GM10847 (cell line): Measurements from ENCODE around the gene EARS2.

ENCODE experiments used
- POLR2A ChIP-seq: IDR thresholded peaks from 2 replicates; pipeline ENCODE4 v1.6.1; 2011; ENCODE audit not compliant: insufficient read length; ENCODE audit errors: extremely low read depth

The EARS2 gene

DNA sequence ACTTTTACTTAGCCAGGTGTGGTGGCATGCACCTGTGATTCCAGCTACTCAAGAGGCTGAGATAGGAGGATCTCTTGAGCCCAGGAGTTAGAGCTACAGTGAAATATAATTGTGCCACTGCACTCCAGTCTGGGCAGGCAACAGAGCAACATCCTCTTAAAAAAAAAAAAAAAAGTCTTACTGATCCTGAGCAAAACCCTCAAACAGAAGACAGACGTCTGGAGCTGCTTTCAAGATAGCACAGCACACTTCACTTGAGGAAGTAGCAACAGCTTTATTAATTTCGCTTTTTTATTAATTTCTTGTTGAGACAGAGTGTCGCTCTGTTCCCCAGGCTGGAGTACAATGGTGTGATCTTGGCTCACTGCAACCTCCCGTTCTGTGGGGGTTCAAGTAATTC, 36.6 kb downstream of the EARS2 start:
- no peak for TF ChIP-seq POLR2A

DNA sequence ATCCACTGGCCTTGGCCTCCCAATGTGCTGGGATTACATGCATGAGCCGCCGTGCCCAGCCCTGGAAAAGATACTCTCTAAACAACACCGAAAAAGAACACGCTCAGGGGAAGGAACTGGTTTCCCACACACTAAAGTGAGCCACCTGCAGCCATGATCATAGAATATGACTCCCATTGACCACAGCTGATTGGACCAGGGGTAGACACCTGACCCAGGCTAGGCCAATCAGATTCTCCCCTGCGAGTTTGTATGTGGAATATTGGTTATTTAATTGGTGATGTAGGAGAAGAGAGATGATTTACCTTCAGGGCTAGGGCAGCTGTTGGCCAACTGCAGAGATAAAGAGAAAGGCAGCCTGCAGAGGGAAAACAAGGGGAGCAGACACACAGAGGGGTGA, 37.9 kb downstream of the EARS2 start:
- no peak for TF ChIP-seq POLR2A

DNA sequence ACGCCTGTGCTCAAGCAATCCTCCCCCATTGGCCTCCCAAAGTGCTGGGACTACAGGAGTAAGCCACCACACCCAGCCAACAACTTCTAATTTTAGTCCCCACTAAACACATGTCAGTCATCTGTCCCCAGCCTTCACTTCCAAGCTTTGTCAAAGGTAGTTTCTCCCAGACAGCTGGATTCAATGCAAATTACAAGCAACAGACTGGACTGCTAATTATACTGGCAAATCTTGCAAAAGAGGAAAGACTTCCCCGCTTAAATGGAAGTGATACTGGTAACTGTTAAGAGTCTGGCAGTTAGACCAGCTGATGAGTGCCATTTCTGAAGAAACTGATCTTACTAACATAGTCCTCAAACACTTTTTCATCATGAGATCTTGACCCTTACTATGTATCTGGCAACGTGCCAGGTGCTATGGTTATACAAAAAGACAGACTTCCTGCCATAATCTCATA, 38.7 kb downstream of the EARS2 start:
- TF ChIP-seq POLR2A = no peak

DNA sequence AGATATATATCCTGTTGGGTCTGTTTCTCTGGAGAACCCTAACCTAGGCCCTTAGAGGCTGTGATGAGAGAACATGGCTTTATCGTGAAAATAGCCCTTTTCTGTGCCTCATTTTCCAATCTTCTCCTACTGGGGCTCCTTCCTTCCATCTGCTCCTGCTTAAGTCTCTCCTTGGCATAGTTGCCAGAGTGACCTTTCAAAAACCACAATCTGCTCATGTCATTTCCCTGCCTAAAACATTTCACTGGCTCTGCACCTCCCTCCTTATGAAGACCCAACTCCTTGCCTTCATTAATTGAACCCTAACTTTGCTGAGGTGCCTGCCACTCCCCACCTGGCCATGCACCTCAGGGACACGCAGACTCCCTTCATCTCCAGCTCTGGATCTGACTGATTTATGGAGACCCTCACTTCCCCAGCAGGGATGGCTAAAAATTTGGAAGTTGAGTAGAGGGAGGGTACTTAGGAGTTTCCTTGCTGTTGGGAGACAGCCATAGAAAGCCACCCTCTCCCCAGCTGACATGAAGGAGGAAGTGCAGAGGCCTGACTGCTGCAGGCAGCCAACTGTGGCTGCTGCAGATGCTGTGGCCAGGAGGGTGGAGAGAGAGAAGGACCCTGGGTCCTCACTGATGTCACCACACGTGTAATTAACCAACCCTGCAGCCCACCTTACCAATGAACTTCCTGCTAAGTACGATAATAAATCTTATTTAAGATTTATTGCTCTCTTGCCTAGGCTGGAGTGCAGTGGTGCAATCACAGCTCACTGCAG, 40.6 kb downstream of the EARS2 start:
- TF ChIP-seq POLR2A = no peak

DNA sequence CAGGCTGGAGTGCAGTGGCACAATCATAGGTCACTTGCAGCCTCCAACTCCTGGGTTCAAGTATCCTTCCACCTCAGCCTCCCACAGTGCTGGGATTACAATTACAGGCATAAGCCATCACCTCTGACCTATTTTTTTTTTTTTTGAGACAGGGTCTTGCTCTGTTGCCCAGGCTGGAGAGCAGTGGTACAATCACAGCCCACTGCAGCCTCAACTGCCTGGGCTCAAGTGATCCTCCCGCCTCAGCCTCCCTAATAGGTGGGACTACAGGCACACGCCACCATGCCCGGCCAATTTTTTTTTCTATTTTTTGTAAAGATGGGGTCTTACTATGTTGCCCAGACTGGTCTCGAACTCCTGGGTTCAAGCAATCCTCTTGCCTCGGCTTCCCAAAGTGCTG, 41.3 kb downstream of the EARS2 start:
- TF ChIP-seq POLR2A = no peak

DNA sequence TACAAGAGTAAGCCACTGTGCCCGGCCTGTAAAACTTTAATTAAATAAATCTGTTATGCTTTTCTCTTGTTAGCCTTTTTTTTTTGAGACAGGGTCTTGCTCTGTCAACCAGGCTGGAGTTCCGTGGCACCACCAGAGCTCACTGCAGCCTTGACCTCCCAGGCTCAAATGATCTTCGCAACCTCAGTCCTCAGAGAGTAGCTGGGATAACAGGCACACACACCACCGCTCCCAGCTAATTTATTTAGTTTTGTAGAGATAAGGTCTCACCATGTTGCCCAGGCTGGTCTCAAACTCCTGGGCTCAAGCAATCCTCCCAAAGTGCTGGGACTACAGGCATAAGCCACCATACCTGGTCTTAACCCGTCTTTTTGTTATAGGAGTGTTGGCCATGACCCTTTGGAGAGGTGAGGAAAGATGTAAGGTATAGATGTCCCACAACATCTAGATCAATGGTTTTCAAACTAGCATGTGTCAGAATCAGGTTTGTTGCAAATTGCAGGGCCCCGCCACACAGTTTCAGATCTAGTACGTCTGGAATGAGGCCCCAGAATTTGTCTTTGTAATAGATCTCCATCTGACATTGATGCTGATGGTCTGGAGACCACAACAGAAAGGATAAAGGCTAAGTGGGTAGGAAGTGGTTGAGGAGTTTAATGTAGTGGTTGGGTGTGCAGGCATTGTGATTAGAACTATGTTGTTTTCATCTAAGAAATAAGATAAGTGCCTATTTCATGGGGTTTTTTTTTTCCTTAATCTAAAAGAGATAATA, 42.6 kb downstream of the EARS2 start:
- no peak for TF ChIP-seq POLR2A

DNA sequence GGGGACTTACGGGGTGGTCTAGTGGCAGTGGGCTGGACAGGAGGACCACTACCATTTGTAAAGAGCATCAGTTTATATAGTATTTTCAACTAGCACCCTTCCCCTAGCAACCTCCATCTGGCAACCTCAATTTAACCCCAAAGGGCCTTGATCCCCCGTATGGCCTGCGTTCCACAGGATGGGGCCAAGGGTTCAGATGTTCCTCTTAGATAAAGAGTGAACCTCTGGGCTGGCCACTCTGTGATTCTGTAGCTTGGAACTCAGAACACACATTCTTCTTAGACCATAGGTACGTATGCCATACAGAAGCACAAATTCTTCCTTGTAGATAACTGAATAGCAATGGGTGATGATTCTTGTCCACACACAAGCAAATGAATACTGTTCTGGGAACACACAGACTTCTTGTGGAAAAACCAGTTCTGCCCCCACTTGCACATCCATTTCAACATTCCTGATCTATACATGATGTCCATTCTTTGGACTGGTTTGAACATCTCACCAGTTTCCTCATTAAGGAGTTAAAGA, 44.9 kb downstream of the EARS2 start:
- TF ChIP-seq POLR2A = no peak

DNA sequence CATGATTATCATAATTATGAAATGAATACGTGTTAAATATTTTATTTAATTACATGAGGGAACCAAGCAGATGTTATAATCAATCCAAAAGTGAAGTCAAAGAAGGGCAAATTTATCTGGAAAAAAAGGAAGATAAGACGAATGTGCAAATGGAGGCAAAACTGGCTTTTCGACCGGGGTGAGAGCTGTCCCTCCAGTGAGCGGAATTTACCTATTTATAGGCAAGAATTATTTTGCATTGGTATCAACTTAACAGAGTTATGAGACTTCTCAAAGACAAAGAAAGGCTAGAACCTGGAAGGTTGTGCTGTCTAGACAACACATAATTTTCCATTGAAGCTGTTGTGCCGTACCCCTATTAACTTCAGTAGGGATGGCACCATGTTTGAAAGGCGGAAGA, 45.4 kb downstream of the EARS2 start:
- no peak for TF ChIP-seq POLR2A

DNA sequence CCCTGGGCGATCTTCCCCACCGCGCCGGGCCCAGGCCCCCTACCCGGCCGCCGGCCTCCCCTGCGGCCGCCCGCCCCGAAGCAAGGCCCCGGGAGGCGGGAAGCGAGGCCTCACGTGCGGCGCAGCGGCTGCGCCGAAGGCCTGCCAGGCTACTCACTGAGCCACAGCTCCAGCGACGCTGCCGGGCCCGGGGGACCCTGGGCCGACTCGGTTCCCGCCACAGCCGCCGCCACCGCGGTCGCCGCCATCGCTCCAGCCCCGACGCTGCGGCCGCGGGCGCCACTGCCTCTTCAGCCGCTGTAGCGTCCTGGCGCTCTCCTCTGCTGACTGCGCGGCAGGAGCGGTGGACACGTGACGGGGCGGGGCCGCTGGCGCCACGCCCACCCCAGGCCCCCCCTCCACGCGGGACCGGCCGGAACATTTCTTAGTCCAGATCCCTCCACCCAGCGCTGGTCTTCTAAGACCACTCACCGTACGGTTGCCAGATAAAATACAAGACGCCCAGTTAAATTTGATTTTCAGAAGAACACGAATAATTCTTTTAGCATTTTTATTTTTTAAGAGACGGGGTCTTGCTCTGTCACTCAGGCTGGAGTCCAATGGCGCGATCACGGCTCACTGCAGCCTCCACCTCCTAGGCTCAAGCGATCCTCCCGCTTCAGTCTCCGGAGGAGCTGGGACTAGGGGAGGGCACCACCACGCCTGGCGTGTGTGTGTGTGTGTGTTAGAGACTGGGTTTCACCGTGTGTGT, 46.8 kb downstream of the EARS2 start, which contains the start of gene GGA2:
Gene GGA2 (minus strand): TSS at position 331 of the 751 bp plus-strand sequence. CDS start 83 bp downstream, at position 248.
- peak; percentile 86 for TF ChIP-seq POLR2A

DNA sequence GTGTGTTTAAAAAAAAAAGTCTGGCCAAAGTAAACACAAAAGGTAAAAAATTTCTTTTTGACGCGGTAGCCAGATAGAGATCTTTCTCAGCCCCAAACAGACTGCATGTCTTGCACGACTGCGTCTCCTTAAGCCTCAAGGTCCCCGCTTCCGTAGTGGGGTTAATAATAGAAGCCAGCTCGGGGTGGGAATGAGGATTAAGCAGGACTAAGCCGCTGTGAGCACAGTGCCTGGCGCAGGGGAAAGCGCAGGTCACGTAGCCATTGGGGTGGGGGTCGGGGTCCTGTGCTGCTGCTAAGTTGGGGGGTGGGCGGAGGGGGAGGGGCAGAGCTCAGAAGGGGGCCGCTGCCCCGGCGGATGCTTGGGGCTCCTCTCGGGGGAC, 47.4 kb downstream of the EARS2 start:
- no peak for TF ChIP-seq POLR2A

DNA sequence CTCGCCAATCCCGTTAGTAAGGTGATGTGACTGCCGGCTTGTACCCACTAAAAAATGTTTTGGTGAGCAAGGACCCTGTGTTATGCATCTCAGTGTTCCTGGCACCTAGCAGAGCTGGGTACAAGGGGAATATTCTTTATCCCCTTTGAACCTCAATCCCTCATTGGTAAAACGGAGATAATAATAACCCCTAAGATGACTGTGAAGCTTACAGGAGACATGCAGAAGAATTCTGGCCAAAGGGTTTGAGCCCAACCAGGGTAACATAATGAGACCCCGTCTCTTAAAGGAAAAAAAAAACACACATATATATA, 47.8 kb downstream of the EARS2 start:
- no peak for TF ChIP-seq POLR2A

DNA sequence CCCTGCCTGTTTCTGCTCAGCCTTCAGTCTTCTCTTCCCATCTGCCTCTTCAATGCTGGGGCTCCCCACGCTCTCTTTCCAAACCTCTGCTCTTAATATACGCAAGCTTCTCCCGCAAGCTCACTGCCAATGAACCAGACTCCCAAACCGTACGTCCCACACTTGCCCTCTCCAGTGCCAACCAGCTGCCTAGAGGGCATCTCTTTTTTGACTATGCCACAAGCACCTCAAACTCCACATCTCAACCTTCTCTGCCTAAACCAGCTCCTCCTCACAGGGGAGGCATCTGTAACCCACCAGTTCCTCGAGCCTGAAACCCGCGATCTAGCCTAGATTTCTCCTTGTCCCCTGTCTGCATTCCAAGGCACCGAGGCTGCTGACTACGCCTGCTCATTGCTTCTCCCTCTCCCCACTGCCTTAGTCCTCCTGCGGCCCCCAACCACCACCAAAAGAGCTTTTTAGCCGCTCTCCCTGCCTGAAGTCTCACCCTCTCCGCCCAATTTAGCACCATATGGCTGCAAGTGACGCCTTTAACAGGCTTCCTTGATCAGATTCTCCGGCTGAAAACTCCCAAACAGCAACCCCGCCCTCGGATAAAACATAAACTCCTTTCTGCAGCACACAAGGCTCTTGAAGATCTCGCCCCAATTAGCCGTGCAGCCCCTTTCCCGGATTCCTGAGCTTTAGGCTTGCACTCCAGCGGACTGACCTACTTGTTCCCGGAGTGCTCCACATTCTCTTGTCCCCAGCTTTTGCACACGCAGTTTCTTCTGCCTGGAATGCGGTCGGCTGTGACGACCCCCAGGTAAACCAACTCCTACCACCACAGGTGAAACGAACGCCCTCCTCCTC, 48.3 kb downstream of the EARS2 start:
- TF ChIP-seq POLR2A = no peak

DNA sequence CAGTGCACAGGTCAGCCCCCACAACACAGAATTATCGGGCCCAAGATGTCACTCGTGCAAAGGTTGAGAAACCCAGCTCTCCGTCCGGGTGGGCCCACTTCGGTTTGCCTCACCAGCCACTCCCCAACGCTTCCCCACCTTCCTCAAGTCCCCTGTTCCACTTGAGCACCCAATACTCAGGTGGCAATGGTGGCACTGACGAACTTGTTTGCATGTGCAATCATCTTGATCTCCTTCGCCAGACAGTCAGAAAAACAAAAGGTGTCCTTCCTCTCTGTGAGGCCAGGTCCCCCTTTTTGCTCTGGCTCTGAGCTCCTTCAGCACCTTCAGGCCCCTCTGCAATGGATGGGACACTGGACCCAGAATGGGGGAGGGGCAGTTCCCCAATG, 50.5 kb downstream of the EARS2 start:
- no peak for TF ChIP-seq POLR2A

DNA sequence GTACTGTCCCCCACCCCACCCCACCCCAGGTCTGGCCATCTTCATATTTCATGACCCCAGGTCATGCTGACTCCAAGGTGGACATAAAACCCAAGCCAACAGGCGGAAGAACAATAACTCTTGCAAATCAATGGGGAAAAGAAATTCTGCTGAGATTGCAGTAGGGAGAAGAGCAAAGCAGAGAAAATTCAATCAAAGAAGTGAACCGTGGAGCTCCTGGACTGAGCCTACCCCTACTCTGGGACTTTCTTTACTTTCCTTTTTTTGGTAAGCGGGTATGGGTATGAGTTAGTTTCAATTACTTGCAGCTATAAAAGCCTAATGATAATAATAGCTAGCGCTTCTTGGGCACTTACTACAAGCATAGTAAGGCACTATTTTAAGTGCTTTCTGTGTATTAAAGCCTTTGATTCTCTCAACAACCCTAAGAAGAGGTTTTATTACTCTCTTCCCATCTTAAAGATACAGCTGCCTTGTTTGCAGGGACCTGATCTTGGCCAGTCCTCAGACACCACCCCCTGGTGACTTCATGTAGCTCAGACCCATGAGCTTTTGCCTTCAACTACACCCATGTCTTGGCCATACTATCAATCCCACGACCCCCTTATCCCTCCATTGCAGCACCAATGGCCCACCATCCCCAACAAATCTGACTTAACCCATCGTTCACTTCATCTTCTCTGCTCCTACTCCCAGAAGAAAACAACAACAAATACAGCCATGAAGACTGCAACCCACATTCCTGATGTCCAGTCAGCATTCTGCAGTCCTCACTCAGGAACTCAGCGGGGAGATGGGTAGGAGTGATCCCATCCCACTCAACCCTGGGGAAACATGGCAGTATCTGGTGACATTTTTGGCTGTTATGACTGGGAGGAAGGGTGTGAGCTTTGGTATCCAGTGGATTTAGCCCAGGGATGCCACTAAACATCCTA, 51.2 kb downstream of the EARS2 start:
- TF ChIP-seq POLR2A = no peak
